SU-DHL-6 (cell line): ENCODE results near the gene UBE2O.
A peak's percentile ranks its signal among the peaks of the same experiment; 100 is the strongest.

ENCODE experiments used
- H2AFZ ChIP-seq: fragments of 200-600 bp; sonication (generic); 2 replicates; pipeline ENCODE4 v1.6.1; 2014; ENCODE audit warnings: low read depth, mild to moderate bottlenecking, moderate library complexity, mixed read lengths, antibody characterized with exemption, low read length; ENCODE audit not compliant: severe bottlenecking
- H3F3A ChIP-seq: fragments of 200-600 bp; shearing (Covaris generic); 2 replicates; pipeline ENCODE4 v1.6.0; 2016; ENCODE audit warnings: antibody characterized with exemption, mild to moderate bottlenecking; ENCODE audit not compliant: insufficient read depth
- H3K27ac ChIP-seq: fragments of 200-600 bp; sonication (generic); 2 replicates; pipeline ENCODE4 v1.5.1; 2016; ENCODE audit warnings: low read depth, mild to moderate bottlenecking, low read length, moderate library complexity, mixed read lengths
- H3K27me3 ChIP-seq: fragments of 200-600 bp; sonication (generic), shearing (Covaris generic); 2 replicates; pipeline ENCODE4 v1.6.0; 2014; ENCODE audit warnings: mild to moderate bottlenecking, low read length
- H3K36me3 ChIP-seq: fragments of 200-600 bp; sonication (generic); 2 replicates; pipeline ENCODE4 v1.6.1; 2014; ENCODE audit warnings: mild to moderate bottlenecking, low read length, mixed read lengths
- H3K4me2 ChIP-seq: fragments of 300-600, 200-600 bp; shearing (Covaris generic), sonication (generic); 2 replicates; pipeline ENCODE4 v1.6.0; 2014; ENCODE audit warnings: low read length, low read depth, mild to moderate bottlenecking; ENCODE audit not compliant: poor library complexity, severe bottlenecking
- H3K4me3 ChIP-seq: fragments of 200-600 bp; sonication (generic); 2 replicates; pipeline ENCODE4 v1.5.1; 2014; ENCODE audit warnings: antibody characterized with exemption, low read length, mild to moderate bottlenecking, mixed read lengths; ENCODE audit not compliant: insufficient read depth, poor library complexity, severe bottlenecking
- H3K79me2 ChIP-seq: fragments of 200-600 bp; sonication (generic); 2 replicates; pipeline ENCODE4 v1.6.1; 2014; ENCODE audit warnings: mild to moderate bottlenecking, low read length, moderate library complexity; ENCODE audit not compliant: insufficient read depth
- H3K9ac ChIP-seq: fragments of 200-600 bp; sonication (generic); 2 replicates; pipeline ENCODE4 v1.7.0; 2014; ENCODE audit warnings: mild to moderate bottlenecking, low read length
- H3K9me2 ChIP-seq: fragments of 200-600 bp; sonication (generic); replicated peaks from 2 replicates; pipeline ENCODE4 v1.6.1; 2014; ENCODE audit warnings: low read length; ENCODE audit not compliant: insufficient read depth
- H3K9me3 ChIP-seq: fragments of 200-600 bp; sonication (generic); 2 replicates; pipeline ENCODE4 v1.6.1; 2014; ENCODE audit warnings: low read length, mixed read lengths; ENCODE audit not compliant: insufficient read depth
- H4K20me1 ChIP-seq: fragments of 200-600 bp; sonication (generic); 2 replicates; pipeline ENCODE4 v1.6.1; 2014; ENCODE audit warnings: low read depth, mild to moderate bottlenecking, antibody characterized with exemption, low read length, moderate library complexity, mixed read lengths
- CTCF ChIP-seq: fragments of 200-600 bp; sonication (generic); IDR thresholded peaks from one replicate; pipeline ENCODE4 v1.5.1; 2017; ENCODE audit warnings: antibody characterized with exemption, mild to moderate bottlenecking, low read length, moderate library complexity; ENCODE audit not compliant: insufficient read depth, poor library complexity, severe bottlenecking
- EZH2phosphoT487 ChIP-seq: fragments of 200-600 bp; sonication (generic), shearing (Covaris generic); conservative IDR thresholded peaks from 2 replicates; pipeline ENCODE4 v1.6.1; 2018; ENCODE audit warnings: mild to moderate bottlenecking, antibody characterized with exemption, low read length, moderate library complexity, mixed read lengths

UBE2O gene

GRCh38 chr17:76474238-76474637 is 21.3 kb upstream of the UBE2O start:
- Histone ChIP-seq H3K9me3 (no peaks in the 10 kb centered on the region), H3K9ac (no peak overlapping the region), H3K9me2 (no peaks in the 10 kb centered on the region), H3F3A (no peaks in the 10 kb centered on the region), H3K4me2 (no peak overlapping the region), H3K27me3 (no peaks in the 10 kb centered on the region), H3K27ac (no peak overlapping the region), H3K79me2 (no peaks in the 10 kb centered on the region), H3K4me3 (no peak overlapping the region), H3K36me3 (no peaks in the 10 kb centered on the region), H4K20me1 (no peaks in the 10 kb centered on the region), H2AFZ (no peak overlapping the region)
- TF ChIP-seq EZH2phosphoT487 (no peak), CTCF (no peak)

- Histone ChIP-seq H3K27me3 (no peaks in the 10 kb centered on the region), H3K4me2 (no peak overlapping the region), H3K4me3 (no peak overlapping the region), H2AFZ (no peak overlapping the region), H4K20me1 (no peaks in the 10 kb centered on the region), H3K9me3 (no peaks in the 10 kb centered on the region), H3K27ac (no peak overlapping the region), H3F3A (no peaks in the 10 kb centered on the region), H3K36me3 (no peaks in the 10 kb centered on the region), H3K9me2 (no peaks in the 10 kb centered on the region), H3K79me2 (no peaks in the 10 kb centered on the region), H3K9ac (no peak overlapping the region)
- TF ChIP-seq CTCF, result peak; percentile 31
- no peak for TF ChIP-seq EZH2phosphoT487
Observed at GRCh38 chr17:76473541-76473985, 20.6 kb upstream of the UBE2O start.

DNA sequence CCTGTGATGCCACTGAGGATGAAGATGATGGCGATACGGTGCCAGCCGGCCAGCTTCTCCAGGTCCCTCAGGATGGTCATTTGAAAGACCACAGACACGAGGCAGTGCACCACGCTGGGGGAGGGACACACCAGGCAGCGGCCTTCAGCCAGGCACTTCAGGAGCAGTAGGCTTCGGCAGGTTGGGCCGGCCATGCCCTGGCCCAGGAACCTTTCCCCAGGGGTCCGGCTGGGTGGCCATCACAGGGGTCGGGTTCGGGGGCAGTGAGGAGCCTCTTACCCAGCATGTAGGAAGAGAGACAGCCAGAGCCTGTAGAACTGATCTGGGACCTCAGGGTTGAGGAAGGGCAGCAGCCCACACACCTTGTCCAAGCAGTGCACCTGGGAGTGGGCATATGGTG is 19.8 kb upstream of the UBE2O start:
- no peak overlapping the region for H3K27ac ChIP-seq
- H3F3A ChIP-seq, result no peaks in the 10 kb centered on the region

More for the DNA sequence above, 19.8 kb upstream of the UBE2O start:
- H3K27me3 ChIP-seq, result no peaks in the 10 kb centered on the region
- H3K4me3 ChIP-seq, result no peak overlapping the region
- H3K79me2 ChIP-seq, result no peaks in the 10 kb centered on the region
- H3K4me2 ChIP-seq, result no peak overlapping the region
- no peak overlapping the region for H3K9ac ChIP-seq
- TF ChIP-seq EZH2phosphoT487, result no peak
- TF ChIP-seq CTCF, result no peak
- no peak overlapping the region for H2AFZ ChIP-seq
- H3K9me2 ChIP-seq, result no peaks in the 10 kb centered on the region
- no peaks in the 10 kb centered on the region for H3K36me3 ChIP-seq
- no peaks in the 10 kb centered on the region for H3K9me3 ChIP-seq
- no peaks in the 10 kb centered on the region for H4K20me1 ChIP-seq
